Esophagus (tissue), 2 donors: ENCODE results near the gene SP100. TPM values are rescaled to one million over a fixed set of nuclear protein-coding genes. Genes with fewer than 3 reads are reported as not detected.

Experiments
- H3K27ac ChIP-seq, 2 donors: one replicate each; pipeline ENCODE4 v1.5.1; 2013; ENCODE audit warnings: low read depth in 2 of 2, mild to moderate bottlenecking in 2 of 2, inconsistent platforms in 1 of 2, low read length in 1 of 2, moderate library complexity in 1 of 2
- H3K27me3 ChIP-seq, 2 donors: one replicate each; pipeline ENCODE4 v1.6.1; 2013; ENCODE audit warnings: low read length in 2 of 2, control low read depth in 1 of 2, mild to moderate bottlenecking in 1 of 2; ENCODE audit not compliant: insufficient read depth in 2 of 2, control insufficient read depth in 1 of 2
- H3K36me3 ChIP-seq, 2 donors: one replicate each; pipeline ENCODE4 v1.6.1; 2013; ENCODE audit warnings: low read length in 1 of 2; ENCODE audit not compliant: control insufficient read depth in 2 of 2, insufficient read depth in 2 of 2
- H3K4me1 ChIP-seq, 2 donors: one replicate each; pipeline ENCODE4 v1.6.1; 2013; ENCODE audit warnings: low read length in 1 of 2; ENCODE audit not compliant: control insufficient read depth in 2 of 2, insufficient read depth in 2 of 2
- H3K4me3 ChIP-seq, 2 donors: one replicate each; pipeline ENCODE4 v1.5.1; 2013; ENCODE audit warnings: low read length in 2 of 2, mild to moderate bottlenecking in 2 of 2, low read depth in 1 of 2, moderate library complexity in 1 of 2
- H3K9me3 ChIP-seq, 2 donors: one replicate each; pipeline ENCODE4 v1.6.1; 2013; ENCODE audit warnings: mild to moderate bottlenecking in 2 of 2, low read depth in 1 of 2, low read length in 1 of 2, moderate library complexity in 1 of 2; ENCODE audit not compliant: control insufficient read depth in 2 of 2, insufficient read depth in 1 of 2
- WGBS, 2 donors: extraction: QIAGEN DNeasy Blood & Tissue Kit; methylation state at CpG; one replicate each; pipeline ENCODE4 v1.1.7; 2013; 5-methylcytosine and 5-hydroxymethylcytosine counted together
- polyA plus RNA-seq, 2 donors: library from polyadenylated mRNA; stranded (reverse); fragments of 200-250 nt; gene quantifications; one replicate each; pipeline ENCODE4 v1.2.3, GENCODE V29; 2013
- donor health status: healthy with polysubstance abuse.
- donor health status: Bipolar disorder and iron deficiency.

The SP100 gene
- polyA plus RNA-seq, 2 donors, result 18.3 to 19.2 TPM

- Histone ChIP-seq H3K36me3 (no peaks in the 10 kb centered on the region), H3K27ac (no peak overlapping the region), H3K27me3 (no peaks in the 10 kb centered on the region), H3K9me3 (no peaks in the 10 kb centered on the region), H3K4me1 (no peaks in the 10 kb centered on the region), H3K4me3 (no peak overlapping the region)
- WGBS, 2 donors, result 90 to 93% methylated on average over 2 of the region's 2 CpGs
Observed at GRCh38 chr2:230552181-230552580, 136.2 kb downstream of the SP100 start.

DNA sequence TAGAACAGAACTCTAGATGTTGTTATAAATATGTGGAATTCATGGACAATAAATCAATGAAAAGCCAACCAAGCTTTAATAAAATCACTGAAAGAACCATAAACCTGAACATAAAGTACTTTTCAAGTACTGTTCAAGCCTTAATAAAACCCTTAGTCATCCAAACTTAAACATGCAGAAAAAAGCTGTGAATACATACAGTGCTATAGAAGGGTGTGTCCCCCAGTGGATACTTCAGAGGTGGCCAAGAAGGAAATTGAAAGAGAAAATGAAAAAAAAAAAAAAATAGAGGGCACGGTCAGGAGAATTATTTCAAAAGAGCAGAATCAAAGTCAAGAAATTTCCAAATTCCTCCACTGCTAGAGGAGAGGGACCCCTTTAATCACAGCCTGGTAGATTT lies 141.1 kb downstream of the SP100 start:
- H3K4me3 ChIP-seq, result no peak overlapping the region
- no peaks in the 10 kb centered on the region for H3K9me3 ChIP-seq
- no peaks in the 10 kb centered on the region for H3K4me1 ChIP-seq
- no peaks in the 10 kb centered on the region for H3K36me3 ChIP-seq
- WGBS, 2 donors, result 16 to 35% methylated on average over 1 of the region's 1 CpG
- no peak overlapping the region for H3K27ac ChIP-seq
- H3K27me3 ChIP-seq, result no peaks in the 10 kb centered on the region

DNA sequence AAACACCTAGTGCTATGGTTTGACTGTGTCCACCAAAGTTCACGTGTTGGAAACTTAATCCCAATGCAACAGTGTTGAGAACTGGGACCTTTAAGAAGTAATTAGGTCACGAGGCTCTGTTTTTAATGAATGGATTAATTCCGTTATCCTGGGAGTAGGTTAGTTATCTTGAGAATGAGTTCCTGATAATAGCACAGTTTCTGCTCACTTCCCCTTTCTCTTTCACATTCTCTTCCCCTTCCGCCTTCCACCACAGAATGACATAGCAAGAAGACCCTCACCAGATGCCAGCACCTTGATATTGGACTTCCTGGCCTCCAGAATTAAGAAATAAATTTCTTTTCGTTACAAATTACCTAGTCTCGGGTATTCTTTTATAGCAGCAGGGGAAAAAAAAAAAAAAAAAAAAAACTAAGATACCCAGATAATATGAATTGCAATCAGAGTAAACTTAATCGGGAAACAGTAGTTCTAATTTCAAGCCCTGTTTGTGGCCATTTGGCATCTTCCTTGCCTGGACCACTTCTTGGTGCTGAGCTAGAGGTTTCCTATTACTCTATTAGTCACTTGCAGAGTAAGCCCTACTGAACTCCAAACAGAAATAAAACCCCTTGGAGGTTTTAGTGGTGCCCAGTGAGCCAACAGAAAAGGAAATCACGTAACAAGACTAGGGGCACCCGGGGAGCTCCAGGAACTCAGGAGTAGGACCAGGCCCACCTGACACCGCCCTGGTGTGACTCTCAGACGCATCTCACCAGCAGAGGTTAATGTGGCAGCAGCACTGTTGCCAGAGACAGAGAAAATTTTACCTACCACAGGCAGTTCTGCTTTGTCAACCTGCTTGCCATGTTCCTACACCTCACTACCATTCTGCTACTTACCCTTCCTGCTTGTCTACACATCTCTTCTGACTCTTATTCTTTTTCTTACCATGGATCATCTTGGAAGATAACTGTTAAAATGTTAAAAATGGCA lies 149.1 kb downstream of the SP100 start:
- no peaks in the 10 kb centered on the region for H3K36me3 ChIP-seq
- H3K9me3 ChIP-seq, result no peaks in the 10 kb centered on the region
- H3K27ac ChIP-seq, result no peak overlapping the region
- H3K4me1 ChIP-seq, result no peaks in the 10 kb centered on the region
- H3K27me3 ChIP-seq, result no peaks in the 10 kb centered on the region
- WGBS, 2 donors, result 42 to 55% methylated on average over 11 of the region's 11 CpGs
- no peak overlapping the region for H3K4me3 ChIP-seq

- no peaks in the 10 kb centered on the region for H3K27me3 ChIP-seq
- no peaks in the 10 kb centered on the region for H3K36me3 ChIP-seq
- no peak overlapping the region for H3K4me3 ChIP-seq
- H3K9me3 ChIP-seq, result peaks cover 0 to 5% of the 10 kb centered on the region in 2 donors
- H3K4me1 ChIP-seq, result no peaks in the 10 kb centered on the region
- H3K27ac ChIP-seq, result no peak overlapping the region
- WGBS, 2 donors, result 61 to 70% methylated on average over 2 of the region's 2 CpGs
Observed at GRCh38 chr2:230569298-230569697, 153.3 kb downstream of the SP100 start.

- no peak overlapping the region for H3K27ac ChIP-seq
- H3K4me3 ChIP-seq, result no peak overlapping the region
- peaks cover 2 to 9% of the 10 kb centered on the region in 2 donors for H3K9me3 ChIP-seq
- H3K27me3 ChIP-seq, result no peaks in the 10 kb centered on the region
- 91 to 95% methylated on average over 1 of the region's 1 CpG for WGBS, 2 donors
- H3K4me1 ChIP-seq, result no peaks in the 10 kb centered on the region
- H3K36me3 ChIP-seq, result no peaks in the 10 kb centered on the region
Observed at GRCh38 chr2:230570987-230571386, 155.0 kb downstream of the SP100 start.

DNA sequence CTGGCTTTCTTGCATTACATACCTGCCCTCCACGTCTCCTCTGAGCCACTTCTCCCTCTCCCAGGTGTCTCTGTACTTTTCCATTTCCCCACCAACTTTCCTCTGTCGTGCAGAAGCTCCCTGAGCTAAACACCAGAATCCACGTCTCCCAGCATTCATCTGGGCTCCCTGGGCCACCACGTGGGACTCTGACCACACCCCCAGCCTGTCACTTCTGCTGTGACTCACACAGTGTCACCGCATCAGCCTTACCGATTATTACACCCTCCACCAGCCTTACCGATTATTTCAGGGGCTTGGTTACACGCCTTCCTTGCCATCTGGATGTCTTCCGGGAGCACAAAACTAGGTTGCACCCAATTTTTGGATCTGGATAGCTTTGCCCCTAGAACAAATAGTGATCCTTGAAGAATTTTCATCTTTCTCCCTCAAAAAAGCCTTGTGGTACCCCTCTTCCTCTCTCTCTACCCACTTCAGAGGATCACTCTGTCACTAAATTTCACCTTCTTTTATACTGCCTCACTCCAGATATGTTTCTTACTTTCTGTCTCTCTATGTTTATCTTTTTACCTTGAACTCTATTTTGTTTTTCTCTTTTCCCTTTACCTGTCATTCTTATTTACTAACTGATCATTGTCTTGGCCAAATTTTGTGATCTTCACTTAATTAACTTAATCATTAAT lies 159.8 kb downstream of the SP100 start:
- Histone ChIP-seq H3K36me3 (no peaks in the 10 kb centered on the region), H3K4me1 (no peaks in the 10 kb centered on the region), H3K27me3 (no peaks in the 10 kb centered on the region), H3K27ac (no peak overlapping the region), H3K9me3 (peaks cover 2 to 9% of the 10 kb centered on the region in 2 donors), H3K4me3 (no peak overlapping the region)
- WGBS, 2 donors, result 67 to 68% methylated on average over 9 of the region's 9 CpGs

DNA sequence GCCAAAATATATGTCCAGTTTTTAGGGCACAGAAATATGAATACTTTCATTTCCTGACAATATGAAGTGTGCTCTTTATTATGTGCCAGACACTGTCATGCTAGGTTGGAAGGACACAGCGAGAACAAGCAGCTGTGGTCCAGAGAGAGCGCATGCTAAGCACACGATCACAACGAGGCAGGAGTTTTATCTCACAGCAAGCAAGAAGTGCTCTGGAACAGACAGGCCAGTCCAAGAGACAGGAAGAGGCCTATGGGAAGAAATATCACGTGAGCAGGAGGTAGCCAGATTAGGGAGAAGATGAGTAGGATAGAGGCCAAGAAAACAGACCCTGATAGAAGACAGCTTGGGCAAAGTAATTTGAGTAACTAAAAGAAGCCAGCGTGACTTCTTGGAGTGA lies 161.1 kb downstream of the SP100 start:
- Histone ChIP-seq H3K9me3 (peaks cover 2 to 9% of the 10 kb centered on the region in 2 donors), H3K4me1 (no peaks in the 10 kb centered on the region), H3K27ac (no peak overlapping the region), H3K4me3 (no peak overlapping the region), H3K36me3 (no peaks in the 10 kb centered on the region), H3K27me3 (no peaks in the 10 kb centered on the region)
- 64 to 70% methylated on average over 6 of the region's 6 CpGs for WGBS, 2 donors

DNA sequence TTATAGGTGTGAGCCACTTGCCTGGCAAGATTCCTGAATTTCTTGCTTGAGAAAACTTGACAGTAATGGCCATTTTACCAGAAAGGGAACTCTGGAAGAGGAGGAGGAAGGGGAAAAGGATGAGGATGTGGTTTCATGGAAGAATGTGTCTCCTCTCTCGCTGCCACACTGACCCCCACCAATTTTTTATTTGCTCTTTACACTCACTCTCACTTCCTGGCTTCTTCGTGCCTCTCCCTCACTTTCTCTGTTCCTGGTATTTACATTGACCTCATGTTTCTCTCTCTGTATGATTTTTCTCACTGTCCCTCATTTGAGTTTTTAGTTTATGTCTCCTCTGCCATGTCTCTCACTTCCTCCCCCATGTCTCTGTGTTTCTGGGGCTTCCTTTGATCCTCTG lies 162.1 kb downstream of the SP100 start:
- Histone ChIP-seq H3K36me3 (no peaks in the 10 kb centered on the region), H3K4me1 (no peaks in the 10 kb centered on the region), H3K9me3 (peaks cover 2 to 9% of the 10 kb centered on the region in 2 donors), H3K27ac (no peak overlapping the region), H3K27me3 (no peaks in the 10 kb centered on the region), H3K4me3 (no peak overlapping the region)
- WGBS, 2 donors, result 12 to 13% methylated on average over 2 of the region's 2 CpGs

DNA sequence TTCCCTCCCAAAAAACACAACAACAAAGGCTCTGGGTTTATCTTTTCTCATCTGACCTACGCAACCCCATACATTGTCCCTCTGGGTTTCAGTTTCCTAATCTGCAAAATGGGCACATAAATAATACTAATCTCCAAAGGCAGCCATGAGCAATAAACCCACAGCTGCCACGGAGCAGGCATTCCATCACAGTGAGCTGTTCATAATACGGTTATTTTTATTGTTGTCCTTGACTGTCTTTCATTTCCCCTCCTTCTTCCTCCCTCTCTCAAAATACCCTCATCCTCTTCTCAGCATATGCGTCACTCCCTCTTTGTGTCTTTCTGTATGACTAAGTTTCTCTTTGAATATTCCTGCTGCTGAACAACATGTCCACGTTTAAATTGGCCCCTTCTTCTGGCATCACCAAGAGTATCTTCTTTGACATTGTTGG lies 166.9 kb downstream of the SP100 start:
- H3K4me3 ChIP-seq, result no peak overlapping the region
- H3K27me3 ChIP-seq, result no peaks in the 10 kb centered on the region
- 72 to 76% methylated on average over 5 of the region's 5 CpGs for WGBS, 2 donors
- no peak overlapping the region for H3K27ac ChIP-seq
- no peaks in the 10 kb centered on the region for H3K4me1 ChIP-seq
- peaks cover 0 to 3% of the 10 kb centered on the region in 2 donors for H3K9me3 ChIP-seq
- H3K36me3 ChIP-seq, result no peaks in the 10 kb centered on the region
